Glutamatergic neuron (in vitro differentiated cells): ENCODE measurements around the gene DPEP2NB. TPM values are rescaled to one million over a fixed set of nuclear protein-coding genes. Genes with fewer than 3 reads are reported as not detected.
"Not testable (repeated sequence)": the region's sequence is repeated elsewhere in the genome, so short reads cannot be mapped to it uniquely, and the experiment has no call there.

Experiments
- DNase-seq: peaks from one replicate; pipeline ENCODE4 v3.0.0; 2022
- H3K27ac Mint-ChIP-seq: one replicate; pipeline ENCODE4 v1.8.0; 2020; ENCODE audit warnings: mild to moderate bottlenecking, mixed read lengths, inconsistent platforms; ENCODE audit not compliant: unreplicated experiment
- H3K27me3 Mint-ChIP-seq: one replicate; pipeline ENCODE4 v1.8.0; 2020; ENCODE audit warnings: mild to moderate bottlenecking, moderate library complexity, mixed read lengths, inconsistent platforms; ENCODE audit not compliant: unreplicated experiment
- H3K36me3 Mint-ChIP-seq: one replicate; pipeline ENCODE4 v1.8.0; 2020; ENCODE audit warnings: mild to moderate bottlenecking, mixed read lengths, inconsistent platforms; ENCODE audit not compliant: unreplicated experiment
- H3K4me1 Mint-ChIP-seq: one replicate; pipeline ENCODE4 v1.8.0; 2020; ENCODE audit warnings: mild to moderate bottlenecking, low read depth, mixed read lengths, inconsistent platforms; ENCODE audit not compliant: unreplicated experiment
- H3K4me3 Mint-ChIP-seq: one replicate; pipeline ENCODE4 v1.8.0; 2020; ENCODE audit warnings: mild to moderate bottlenecking, mixed read lengths, inconsistent platforms; ENCODE audit not compliant: unreplicated experiment
- H3K9me3 Mint-ChIP-seq: one replicate; pipeline ENCODE4 v1.8.0; 2020; ENCODE audit warnings: mild to moderate bottlenecking, moderate library complexity, mixed read lengths, inconsistent platforms; ENCODE audit not compliant: unreplicated experiment
- CTCF ChIP-seq: fragments of 200-600 bp; sonication (generic); IDR thresholded peaks from one replicate; pipeline ENCODE4 v1.5.0; 2021; ENCODE audit not compliant: partially characterized antibody, unreplicated experiment
- total RNA-seq: library from RNA; stranded (reverse); fragmentation: NEBNext Ultra II Directional; extraction: Animal tissue kit (Norgen Biotek cat#: 25700); gene quantifications from one replicate; pipeline ENCODE4 v1.2.1, GENCODE V29; 2021; ENCODE audit not compliant: unreplicated experiment

The DPEP2NB gene
- total RNA-seq, 1 donor from 2014 or later = not detected

DNA sequence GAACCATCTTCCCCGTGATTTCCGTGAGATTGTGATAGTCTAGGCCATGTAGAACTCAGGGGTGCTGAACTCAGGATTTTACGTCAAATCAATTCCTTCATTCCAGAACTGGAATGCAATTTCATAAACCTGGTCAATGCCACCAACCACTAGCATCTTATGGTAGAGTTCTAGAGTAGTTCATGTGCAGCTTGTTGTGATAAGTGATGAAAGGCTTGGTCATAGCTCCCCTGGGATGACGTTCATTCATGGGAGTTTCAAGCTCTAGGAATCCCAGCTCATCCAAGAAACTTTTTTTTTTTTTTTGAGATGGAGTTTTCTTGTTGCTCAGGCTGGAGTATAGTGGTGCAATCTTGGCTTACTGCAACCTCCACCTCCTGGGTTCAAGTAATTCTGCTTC, 12.7 kb downstream of the DPEP2NB start:
- Mint-ChIP-seq H3K36me3 (no peaks in the 10 kb centered on the region), H3K9me3 (no peaks in the 10 kb centered on the region), H3K4me3 (no peak overlapping the region), H3K27me3 (no peaks in the 10 kb centered on the region), H3K27ac (no peak overlapping the region), H3K4me1 (no peaks in the 10 kb centered on the region)
- TF ChIP-seq CTCF = no peak
- no peak for DNase-seq

DNA sequence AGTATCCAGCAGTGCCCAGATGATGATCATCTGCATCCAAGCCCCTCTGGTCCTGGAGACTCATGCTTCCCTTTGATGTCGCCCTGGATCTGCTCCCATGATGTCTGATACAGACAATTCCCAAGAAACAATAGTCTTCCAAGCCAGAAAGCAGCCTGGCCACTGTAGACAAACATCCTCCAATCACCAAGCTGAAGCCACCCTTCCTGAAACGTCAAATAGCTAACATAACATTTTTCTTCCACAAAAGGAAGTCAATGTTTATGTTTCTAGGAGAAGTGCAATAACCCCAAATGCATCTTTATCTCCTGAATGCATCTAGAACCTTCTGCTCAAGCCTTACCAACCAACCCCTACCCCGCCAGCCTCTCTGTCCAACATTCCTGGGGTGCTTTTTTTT, 15.3 kb downstream of the DPEP2NB start:
- H3K9me3 Mint-ChIP-seq = no peaks in the 10 kb centered on the region
- no peaks in the 10 kb centered on the region for H3K4me1 Mint-ChIP-seq
- peaks cover 2% of the 10 kb centered on the region for H3K27me3 Mint-ChIP-seq
- no peak for TF ChIP-seq CTCF
- no peak for DNase-seq
- no peak overlapping the region for H3K27ac Mint-ChIP-seq
- no peaks in the 10 kb centered on the region for H3K36me3 Mint-ChIP-seq
- no peak overlapping the region for H3K4me3 Mint-ChIP-seq

DNA sequence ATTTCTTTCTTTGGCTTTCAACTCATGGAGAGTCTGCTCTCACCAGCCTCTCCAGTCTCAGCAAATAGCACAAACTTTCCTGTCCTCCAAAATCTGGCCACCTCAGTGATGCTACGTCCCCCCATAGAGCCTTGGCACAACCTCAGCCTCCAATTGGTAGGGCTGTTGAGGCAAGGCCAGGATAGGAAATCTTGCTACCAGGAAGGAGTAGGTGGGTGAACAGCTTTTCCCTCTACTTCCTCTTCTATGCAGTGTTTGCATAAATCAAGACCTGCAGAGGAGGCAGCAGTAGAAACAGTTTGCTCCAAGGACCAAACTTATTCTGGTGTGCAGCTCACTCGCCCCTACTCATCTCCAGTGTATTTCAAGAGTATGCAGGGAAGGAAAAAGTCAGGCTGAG, 15.7 kb downstream of the DPEP2NB start:
- H3K4me1 Mint-ChIP-seq = no peaks in the 10 kb centered on the region
- no peak overlapping the region for H3K4me3 Mint-ChIP-seq
- no peak for DNase-seq
- H3K27ac Mint-ChIP-seq = no peak overlapping the region
- no peaks in the 10 kb centered on the region for H3K9me3 Mint-ChIP-seq
- no peak for TF ChIP-seq CTCF
- peaks cover 2% of the 10 kb centered on the region for H3K27me3 Mint-ChIP-seq
- no peaks in the 10 kb centered on the region for H3K36me3 Mint-ChIP-seq

DNA sequence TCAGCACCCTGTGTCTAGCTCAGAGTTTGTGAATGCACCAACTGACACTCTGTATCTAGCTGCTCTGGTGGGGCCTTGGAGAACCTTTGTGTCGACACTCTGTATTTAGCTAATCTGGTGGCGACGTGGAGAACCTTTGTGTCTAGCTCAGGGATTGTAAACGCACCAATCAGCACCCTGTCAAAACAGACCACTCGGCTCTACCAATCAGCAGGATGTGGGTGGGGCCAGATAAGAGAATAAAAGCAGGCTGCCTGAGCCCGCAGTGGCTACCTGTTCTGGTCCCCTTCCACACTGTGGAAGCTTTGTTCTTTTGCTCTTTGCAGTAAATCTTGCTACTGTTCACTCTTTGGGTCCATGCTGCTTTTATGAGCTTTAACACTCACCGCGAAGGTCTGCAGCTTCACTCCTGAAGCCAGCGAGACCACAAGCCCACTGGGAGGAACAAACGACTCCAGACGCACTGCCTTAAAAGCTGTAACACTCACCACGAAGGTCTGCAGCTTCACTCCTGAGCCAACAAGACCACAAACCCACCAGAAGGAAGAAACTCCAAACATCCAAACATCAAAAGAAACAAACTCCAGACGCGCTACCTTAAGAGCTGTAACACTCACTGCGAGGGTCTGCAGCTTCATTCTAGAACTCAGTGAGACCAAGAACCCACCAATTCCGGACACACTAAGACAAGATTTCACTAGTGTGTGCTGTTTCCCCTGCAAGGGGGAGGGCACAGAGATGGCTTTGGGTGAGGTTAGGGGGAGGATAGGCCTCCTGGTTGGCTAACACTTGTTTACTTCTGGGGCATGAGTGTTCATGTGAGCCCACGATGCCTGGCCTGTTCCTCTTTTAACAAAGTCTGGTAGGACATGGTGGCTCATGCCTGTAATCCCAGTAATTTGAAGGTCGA, 16.7 kb downstream of the DPEP2NB start, which contains the start of gene DPEP2:
Gene DPEP2 (minus strand): TSS at position 706 of the 910 bp plus-strand sequence. CDS start 6,272 bp downstream, outside the sequence.
- H3K4me3 Mint-ChIP-seq, H3K9me3 Mint-ChIP-seq, H3K36me3 Mint-ChIP-seq, H3K4me1 Mint-ChIP-seq, H3K27me3 Mint-ChIP-seq, H3K27ac Mint-ChIP-seq, DNase-seq: not testable (repeated sequence)

GRCh38 chr16:67998231-67998778, 17.4 kb downstream of the DPEP2NB start:
- H3K4me1 Mint-ChIP-seq, H3K9me3 Mint-ChIP-seq, H3K27me3 Mint-ChIP-seq, H3K27ac Mint-ChIP-seq, H3K4me3 Mint-ChIP-seq, H3K36me3 Mint-ChIP-seq, DNase-seq: not testable (repeated sequence)

DNA sequence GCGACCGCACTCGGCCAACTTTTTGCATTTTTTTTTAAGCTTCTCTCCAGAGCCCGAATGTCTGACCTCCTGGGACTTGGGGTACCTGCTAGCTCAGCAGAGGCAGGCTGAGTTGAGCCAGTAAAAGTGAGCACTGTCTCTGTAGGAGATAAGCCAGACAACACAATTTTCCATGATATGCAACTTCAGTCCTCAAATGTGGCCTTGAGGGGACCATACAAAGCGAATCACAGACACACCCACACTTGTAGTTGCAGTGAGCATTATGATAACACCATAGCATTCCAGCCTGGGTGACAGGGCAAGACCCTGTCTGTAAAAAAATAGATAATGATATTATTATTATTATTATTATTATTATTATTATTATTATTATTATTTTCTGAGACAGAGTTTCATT, 19.0 kb downstream of the DPEP2NB start:
- TF ChIP-seq CTCF = no peak
- DNase-seq = no peak
- H3K36me3 Mint-ChIP-seq = no peaks in the 10 kb centered on the region
- H3K27me3 Mint-ChIP-seq = peaks cover 2% of the 10 kb centered on the region
- no peak overlapping the region for H3K4me3 Mint-ChIP-seq
- H3K4me1 Mint-ChIP-seq = no peaks in the 10 kb centered on the region
- no peaks in the 10 kb centered on the region for H3K9me3 Mint-ChIP-seq
- H3K27ac Mint-ChIP-seq = no peak overlapping the region
